ENCODE data around the gene MARS1. TPM values are rescaled to one million over a fixed set of nuclear protein-coding genes. Genes with fewer than 3 reads are reported as not detected.
A peak's percentile ranks its signal among the peaks of the same experiment; 100 is the strongest.

Gene MARS1
- total RNA-seq, 2 donors from 2014 or later, result 336 to 446 TPM

DNA sequence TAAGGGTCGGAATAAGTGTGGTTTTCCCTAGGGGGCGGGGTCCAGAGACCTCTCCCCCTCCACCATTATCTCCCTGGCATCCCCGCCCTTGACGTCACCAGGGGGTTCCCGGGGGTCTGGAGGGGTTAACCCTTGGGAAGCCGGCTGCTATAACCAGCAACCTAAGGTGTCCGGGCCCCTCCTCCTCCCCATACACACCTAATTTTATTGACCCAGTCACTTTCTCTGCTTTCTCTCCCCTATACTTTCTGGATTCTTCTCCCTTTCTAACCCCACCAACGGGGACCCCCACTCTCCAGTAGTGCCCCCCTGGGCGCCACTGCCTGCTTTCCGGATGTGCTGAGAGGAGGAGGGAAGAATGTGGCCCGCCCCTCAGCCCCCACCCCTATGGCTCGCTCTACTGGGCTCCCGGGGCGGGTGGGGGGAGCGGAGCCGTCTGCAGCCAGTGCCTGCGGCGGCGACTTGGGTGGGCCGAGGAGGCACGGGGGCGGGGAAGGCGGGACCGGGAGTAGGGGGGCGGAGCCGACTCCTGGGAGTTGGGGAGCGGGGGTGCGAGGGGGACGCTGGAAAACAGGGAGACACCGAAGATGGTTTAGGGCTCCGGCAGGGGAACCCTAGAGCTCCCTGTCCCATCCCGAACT, 26.5 kb upstream of the MARS1 start:
- Mint-ChIP-seq H3K36me3 (no peaks in the 10 kb centered on the region), H3K4me1 (ENCODE audit: low read depth in 2 of 2) (peaks cover 49 to 59% of the 10 kb centered on the region in 2 donors), H3K4me3 (peak overlapping the region; percentile 82), H3K9me3 (no peaks in the 10 kb centered on the region), H3K27ac (peak overlapping the region in 1 of 2 donors; percentile 69), H3K27me3 (peaks cover 0 to 4% of the 10 kb centered on the region in 2 donors)
- ATAC-seq (peak in 1 of 2 donors; percentile 7), DNase-seq (ENCODE audit: low spot score) (peak; percentile 59)

DNA sequence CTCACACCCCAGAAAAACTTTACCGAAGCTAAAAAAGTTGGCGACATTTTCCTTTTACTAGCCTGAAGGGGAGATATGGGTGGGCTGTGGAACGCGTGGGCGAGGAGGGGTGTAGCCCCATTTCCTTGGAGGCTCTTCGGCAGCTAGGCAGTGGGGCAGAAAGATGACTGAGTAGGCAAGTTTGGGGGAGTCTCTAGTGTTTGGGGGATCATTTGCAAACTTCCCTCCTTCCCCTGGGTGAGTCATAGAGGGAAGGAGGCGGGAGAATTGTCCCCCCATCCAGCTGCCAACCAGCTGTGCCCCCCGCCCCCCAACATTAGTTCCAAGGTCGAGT, 26.0 kb upstream of the MARS1 start:
- H3K4me3 Mint-ChIP-seq, result peak overlapping the region; percentile 82
- DNase-seq (ENCODE audit: low spot score), result no peak
- no peak for ATAC-seq
- peak overlapping the region in 1 of 2 donors; percentile 69 for H3K27ac Mint-ChIP-seq
- no peaks in the 10 kb centered on the region for H3K36me3 Mint-ChIP-seq
- H3K27me3 Mint-ChIP-seq, result peaks cover 0 to 4% of the 10 kb centered on the region in 2 donors
- H3K4me1 Mint-ChIP-seq (ENCODE audit: low read depth in 2 of 2), result peaks cover 49 to 59% of the 10 kb centered on the region in 2 donors
- H3K9me3 Mint-ChIP-seq, result no peaks in the 10 kb centered on the region

DNA sequence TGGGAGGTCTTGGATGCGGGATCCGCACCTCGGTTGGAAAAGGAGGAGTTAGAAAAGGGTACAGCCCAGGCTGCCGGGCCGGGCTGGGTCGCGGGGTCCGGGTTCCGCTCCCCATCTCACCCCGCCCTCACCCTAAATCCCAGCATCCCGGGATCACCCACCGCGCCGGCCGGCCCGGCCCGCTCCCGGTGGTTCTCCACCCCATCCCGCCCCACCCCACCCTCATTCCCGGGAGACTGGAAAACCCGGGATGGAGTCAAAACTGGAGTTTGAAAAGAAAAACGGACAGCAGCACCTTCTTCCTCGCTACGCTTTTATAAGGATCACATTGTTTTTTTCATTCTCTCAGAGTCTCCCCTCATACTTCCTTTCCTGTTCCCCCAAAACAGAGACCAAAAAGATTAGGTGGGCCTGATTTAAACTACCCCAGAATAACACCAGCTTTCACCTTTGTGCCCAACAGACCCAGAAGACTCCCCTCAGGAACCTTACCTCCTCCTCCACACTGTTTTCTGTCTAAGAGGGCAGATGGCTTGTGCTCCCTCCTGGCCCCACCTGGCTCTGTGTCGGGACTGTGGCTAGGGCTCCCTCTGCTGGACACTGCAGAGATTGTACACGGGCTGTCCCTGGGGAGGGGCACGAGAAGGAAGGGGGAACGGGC, 25.5 kb upstream of the MARS1 start:
- Mint-ChIP-seq H3K4me3 (peak overlapping the region; percentile 87), H3K36me3 (no peaks in the 10 kb centered on the region), H3K27me3 (peaks cover 0 to 4% of the 10 kb centered on the region in 2 donors), H3K9me3 (no peaks in the 10 kb centered on the region), H3K4me1 (ENCODE audit: low read depth in 2 of 2) (peaks cover 49 to 60% of the 10 kb centered on the region in 2 donors), H3K27ac (peak overlapping the region; percentile 55 to 69)
- peak; percentile 86 for DNase-seq (ENCODE audit: low spot score)
- ATAC-seq, result peak; percentile 80 to 82

DNA sequence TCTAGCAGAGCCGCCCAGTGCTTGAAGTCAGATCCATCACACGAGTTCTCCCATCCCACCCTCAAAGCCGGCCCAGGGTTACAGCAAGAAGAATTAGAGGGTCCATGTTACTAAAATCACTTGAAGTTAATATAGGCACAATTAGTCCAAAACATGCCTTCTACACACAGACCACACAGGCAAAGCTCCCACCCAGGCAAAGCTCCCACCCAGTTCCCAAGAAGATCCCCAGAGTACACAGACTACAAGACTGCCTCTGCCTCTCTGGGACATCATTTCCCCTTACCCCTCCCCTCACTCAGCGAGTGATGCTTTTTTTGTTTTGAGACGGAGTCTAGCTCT, 25.0 kb upstream of the MARS1 start:
- peaks cover 0 to 4% of the 10 kb centered on the region in 2 donors for H3K27me3 Mint-ChIP-seq
- ATAC-seq (no peak), DNase-seq (ENCODE audit: low spot score) (no peak)
- no peaks in the 10 kb centered on the region for H3K36me3 Mint-ChIP-seq
- no peaks in the 10 kb centered on the region for H3K9me3 Mint-ChIP-seq
- H3K4me1 Mint-ChIP-seq (ENCODE audit: low read depth in 2 of 2), result peaks cover 49 to 65% of the 10 kb centered on the region in 2 donors
- H3K27ac Mint-ChIP-seq, result peak overlapping the region; percentile 55 to 56
- peak overlapping the region; percentile 87 for H3K4me3 Mint-ChIP-seq

DNA sequence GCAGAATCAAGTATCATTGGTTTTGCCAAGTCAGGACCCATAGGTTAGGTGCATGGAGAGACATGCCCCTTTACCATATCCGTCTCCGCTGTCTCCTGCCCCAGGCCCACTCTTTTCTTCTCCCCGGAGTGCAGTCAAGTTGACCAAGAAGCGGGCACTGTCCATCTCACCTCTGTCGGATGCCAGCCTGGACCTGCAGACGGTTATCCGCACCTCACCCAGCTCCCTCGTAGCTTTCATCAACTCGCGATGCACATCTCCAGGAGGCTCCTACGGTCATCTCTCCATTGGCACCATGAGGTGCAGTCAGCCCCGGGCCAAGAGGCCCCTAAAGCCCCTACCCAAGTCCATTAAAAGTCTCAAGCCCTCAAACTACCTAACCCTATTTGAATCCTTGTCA, 23.3 kb upstream of the MARS1 start:
- Mint-ChIP-seq H3K27me3 (peaks cover 0 to 4% of the 10 kb centered on the region in 2 donors), H3K27ac (peak overlapping the region; percentile 9 to 72), H3K4me1 (ENCODE audit: low read depth in 2 of 2) (peaks cover 50 to 64% of the 10 kb centered on the region in 2 donors), H3K9me3 (no peaks in the 10 kb centered on the region), H3K4me3 (peak overlapping the region; percentile 41), H3K36me3 (no peaks in the 10 kb centered on the region)
- ATAC-seq, result no peak
- peak; percentile 47 for DNase-seq (ENCODE audit: low spot score)

DNA sequence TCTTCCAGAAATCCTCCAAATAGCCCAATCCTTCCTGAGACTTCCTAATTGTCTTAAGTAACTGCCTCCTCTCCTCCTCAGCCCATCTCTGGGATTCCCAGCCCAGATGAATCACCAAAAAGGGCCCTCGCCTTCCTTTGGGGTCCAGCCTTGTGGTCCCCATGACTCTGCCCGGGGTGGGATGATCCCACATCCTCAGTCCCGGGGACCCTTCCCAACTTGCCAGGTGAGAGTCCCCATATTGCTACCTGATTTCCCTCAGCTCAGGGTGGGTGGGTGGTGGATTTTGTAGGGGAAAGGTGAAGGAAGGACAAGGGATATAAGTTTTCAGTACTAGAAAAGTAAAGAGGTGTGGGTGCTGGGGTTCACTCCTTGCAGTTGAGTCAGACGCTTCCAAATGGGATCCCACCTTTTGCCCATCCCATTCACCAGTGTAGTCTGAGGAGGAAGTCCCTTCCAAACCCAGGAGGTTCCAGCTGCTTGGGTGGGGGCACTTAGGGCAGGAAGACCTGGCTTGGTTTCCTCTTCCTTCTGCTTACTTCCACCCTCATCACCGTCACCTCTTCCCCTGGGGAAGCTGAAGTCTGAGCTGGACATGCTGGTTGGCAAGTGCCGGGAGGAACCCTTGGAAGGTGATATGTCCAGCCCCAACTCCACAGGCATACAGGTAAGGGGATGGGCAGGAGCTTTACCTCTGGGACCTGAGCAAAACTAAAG, 22.7 kb upstream of the MARS1 start:
- H3K27ac Mint-ChIP-seq, result peak overlapping the region; percentile 9 to 72
- H3K27me3 Mint-ChIP-seq, result peaks cover 0 to 4% of the 10 kb centered on the region in 2 donors
- no peaks in the 10 kb centered on the region for H3K36me3 Mint-ChIP-seq
- H3K4me3 Mint-ChIP-seq, result peak overlapping the region; percentile 41
- ATAC-seq (no peak), DNase-seq (ENCODE audit: low spot score) (peak; percentile 49)
- no peaks in the 10 kb centered on the region for H3K9me3 Mint-ChIP-seq
- H3K4me1 Mint-ChIP-seq (ENCODE audit: low read depth in 2 of 2), result peaks cover 46 to 65% of the 10 kb centered on the region in 2 donors

DNA sequence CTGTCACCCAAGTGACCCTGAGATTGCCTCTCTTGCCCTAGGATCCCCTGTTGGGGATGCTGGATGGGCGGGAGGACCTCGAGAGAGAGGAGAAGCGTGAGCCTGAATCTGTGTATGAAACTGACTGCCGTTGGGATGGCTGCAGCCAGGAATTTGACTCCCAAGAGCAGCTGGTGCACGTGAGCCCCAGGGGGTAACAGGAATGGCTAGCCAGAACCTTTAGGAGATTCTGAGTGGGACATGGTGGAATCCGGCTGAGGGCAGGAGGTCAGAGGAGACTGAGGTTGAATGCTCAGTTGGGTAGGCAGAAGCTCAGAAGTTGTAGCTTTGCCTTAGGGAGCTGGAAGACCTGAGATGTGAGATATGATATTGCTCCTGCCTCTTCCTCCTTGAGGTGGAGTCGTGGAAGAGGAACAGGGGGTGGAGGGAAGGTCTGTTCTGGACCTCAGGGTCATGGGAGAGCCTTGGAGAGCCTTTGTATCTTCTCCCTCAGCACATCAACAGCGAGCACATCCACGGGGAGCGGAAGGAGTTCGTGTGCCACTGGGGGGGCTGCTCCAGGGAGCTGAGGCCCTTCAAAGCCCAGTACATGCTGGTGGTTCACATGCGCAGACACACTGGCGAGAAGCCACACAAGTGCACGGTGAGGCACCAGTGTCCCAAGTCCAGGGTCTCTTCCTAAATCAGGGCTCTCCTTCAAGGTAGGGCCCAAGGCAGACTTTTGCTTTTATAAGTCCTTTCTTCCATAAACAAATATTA, 21.9 kb upstream of the MARS1 start:
- no peak overlapping the region for H3K4me3 Mint-ChIP-seq
- no peaks in the 10 kb centered on the region for H3K9me3 Mint-ChIP-seq
- ATAC-seq (no peak), DNase-seq (ENCODE audit: low spot score) (peak; percentile 44)
- no peaks in the 10 kb centered on the region for H3K36me3 Mint-ChIP-seq
- H3K27ac Mint-ChIP-seq, result peak overlapping the region; percentile 9 to 20
- peaks cover 42 to 60% of the 10 kb centered on the region in 2 donors for H3K4me1 Mint-ChIP-seq (ENCODE audit: low read depth in 2 of 2)
- H3K27me3 Mint-ChIP-seq, result no peaks in the 10 kb centered on the region

DNA sequence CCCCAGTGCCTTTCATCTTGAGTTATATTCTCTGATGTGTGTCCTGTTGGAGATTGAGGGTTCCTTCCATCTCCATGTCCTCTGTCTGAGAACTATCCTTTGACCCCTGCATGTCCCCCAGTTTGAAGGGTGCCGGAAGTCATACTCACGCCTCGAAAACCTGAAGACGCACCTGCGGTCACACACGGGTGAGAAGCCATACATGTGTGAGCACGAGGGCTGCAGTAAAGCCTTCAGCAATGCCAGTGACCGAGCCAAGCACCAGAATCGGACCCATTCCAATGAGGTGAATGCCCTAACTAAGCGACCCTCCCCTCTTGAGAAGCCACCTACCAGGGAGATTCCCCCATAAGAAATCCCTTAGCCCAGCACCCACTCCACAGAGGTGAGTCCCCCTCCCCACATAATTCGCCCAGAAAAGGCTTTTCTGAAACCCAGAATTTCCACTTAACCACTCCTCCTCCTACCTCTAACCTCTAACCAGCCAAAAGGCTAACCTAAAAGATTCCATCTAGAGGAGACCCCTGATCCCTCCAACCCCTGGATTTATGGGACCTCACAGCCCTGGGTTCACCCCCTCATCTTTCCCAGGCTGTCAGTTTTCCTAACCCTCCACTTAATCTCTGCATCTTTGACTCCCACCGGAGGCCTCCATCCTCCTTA, 20.5 kb upstream of the MARS1 start:
- H3K4me3 Mint-ChIP-seq, result no peak overlapping the region
- ATAC-seq (no peak), DNase-seq (ENCODE audit: low spot score) (no peak)
- H3K36me3 Mint-ChIP-seq, result no peaks in the 10 kb centered on the region
- no peaks in the 10 kb centered on the region for H3K27me3 Mint-ChIP-seq
- H3K9me3 Mint-ChIP-seq, result no peaks in the 10 kb centered on the region
- peaks cover 47 to 63% of the 10 kb centered on the region in 2 donors for H3K4me1 Mint-ChIP-seq (ENCODE audit: low read depth in 2 of 2)
- H3K27ac Mint-ChIP-seq, result peak overlapping the region in 1 of 2 donors; percentile 21

DNA sequence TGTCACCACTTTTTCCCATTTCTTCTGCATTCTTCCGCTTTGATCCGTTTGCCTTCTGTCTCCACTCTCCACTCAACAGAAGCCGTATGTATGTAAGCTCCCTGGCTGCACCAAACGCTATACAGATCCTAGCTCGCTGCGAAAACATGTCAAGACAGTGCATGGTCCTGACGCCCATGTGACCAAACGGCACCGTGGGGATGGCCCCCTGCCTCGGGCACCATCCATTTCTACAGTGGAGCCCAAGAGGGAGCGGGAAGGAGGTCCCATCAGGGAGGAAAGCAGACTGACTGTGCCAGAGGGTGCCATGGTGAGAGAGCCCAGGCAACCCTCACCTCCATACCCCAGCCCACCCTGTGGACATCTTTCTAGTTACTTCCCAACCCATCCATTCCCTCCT, 20.0 kb upstream of the MARS1 start:
- no peaks in the 10 kb centered on the region for H3K36me3 Mint-ChIP-seq
- no peak for ATAC-seq

DNA sequence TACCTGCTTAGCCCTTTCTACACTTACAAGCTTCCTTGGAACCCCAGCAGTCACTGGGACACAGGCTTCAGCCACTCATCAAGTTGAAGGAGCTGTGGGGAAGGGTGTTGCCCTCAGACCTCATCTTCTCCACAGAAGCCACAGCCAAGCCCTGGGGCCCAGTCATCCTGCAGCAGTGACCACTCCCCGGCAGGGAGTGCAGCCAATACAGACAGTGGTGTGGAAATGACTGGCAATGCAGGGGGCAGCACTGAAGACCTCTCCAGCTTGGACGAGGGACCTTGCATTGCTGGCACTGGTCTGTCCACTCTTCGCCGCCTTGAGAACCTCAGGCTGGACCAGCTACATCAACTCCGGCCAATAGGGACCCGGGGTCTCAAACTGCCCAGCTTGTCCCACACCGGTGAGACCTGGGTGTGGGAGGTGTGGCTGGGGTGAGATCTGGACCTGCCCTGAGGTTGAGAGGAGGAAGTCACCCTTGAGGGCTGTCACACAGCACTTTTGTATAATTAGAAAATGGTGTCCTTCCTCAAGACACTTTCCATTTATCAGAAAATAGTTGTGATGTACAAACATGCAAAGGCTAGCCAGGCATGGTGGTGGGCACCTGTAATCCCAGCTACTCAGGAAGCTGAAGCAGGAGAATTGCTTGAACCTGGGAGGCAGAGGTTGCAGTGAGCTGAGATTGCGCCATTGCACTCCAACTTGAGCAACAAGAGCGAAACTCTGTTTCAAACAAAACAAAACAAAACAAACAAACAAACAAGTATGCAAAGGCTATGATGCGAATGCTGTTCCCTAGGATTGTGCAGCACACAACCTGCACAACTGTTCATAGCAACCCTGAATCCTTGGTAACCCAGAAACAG, 18.3 kb upstream of the MARS1 start:
- H3K36me3 Mint-ChIP-seq, result peaks cover 11% of the 10 kb centered on the region
- peak; percentile 48 to 68 for ATAC-seq
- H3K4me1 Mint-ChIP-seq (ENCODE audit: low read depth in 2 of 2), result peaks cover 45 to 59% of the 10 kb centered on the region in 2 donors
- H3K27me3 Mint-ChIP-seq, result no peaks in the 10 kb centered on the region
- no peaks in the 10 kb centered on the region for H3K9me3 Mint-ChIP-seq
- peak overlapping the region in 1 of 2 donors; percentile 21 for H3K27ac Mint-ChIP-seq
- H3K4me3 Mint-ChIP-seq, result no peak overlapping the region
- peak; percentile 54 for DNase-seq (ENCODE audit: low spot score)

More for the DNA sequence above, 20.0 kb upstream of the MARS1 start:
- DNase-seq (ENCODE audit: low spot score), result no peak
- peaks cover 46 to 62% of the 10 kb centered on the region in 2 donors for H3K4me1 Mint-ChIP-seq (ENCODE audit: low read depth in 2 of 2)
- no peaks in the 10 kb centered on the region for H3K27me3 Mint-ChIP-seq
- no peaks in the 10 kb centered on the region for H3K9me3 Mint-ChIP-seq
- H3K27ac Mint-ChIP-seq, result peak overlapping the region in 1 of 2 donors; percentile 21
- no peak overlapping the region for H3K4me3 Mint-ChIP-seq

DNA sequence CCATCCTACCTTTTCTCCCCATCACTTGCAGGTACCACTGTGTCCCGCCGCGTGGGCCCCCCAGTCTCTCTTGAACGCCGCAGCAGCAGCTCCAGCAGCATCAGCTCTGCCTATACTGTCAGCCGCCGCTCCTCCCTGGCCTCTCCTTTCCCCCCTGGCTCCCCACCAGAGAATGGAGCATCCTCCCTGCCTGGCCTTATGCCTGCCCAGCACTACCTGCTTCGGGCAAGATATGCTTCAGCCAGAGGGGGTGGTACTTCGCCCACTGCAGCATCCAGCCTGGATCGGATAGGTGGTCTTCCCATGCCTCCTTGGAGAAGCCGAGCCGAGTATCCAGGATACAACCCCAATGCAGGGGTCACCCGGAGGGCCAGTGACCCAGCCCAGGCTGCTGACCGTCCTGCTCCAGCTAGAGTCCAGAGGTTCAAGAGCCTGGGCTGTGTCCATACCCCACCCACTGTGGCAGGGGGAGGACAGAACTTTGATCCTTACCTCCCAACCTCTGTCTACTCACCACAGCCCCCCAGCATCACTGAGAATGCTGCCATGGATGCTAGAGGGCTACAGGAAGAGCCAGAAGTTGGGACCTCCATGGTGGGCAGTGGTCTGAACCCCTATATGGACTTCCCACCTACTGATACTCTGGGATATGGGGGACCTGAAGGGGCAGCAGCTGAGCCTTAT, 17.4 kb upstream of the MARS1 start:
- Mint-ChIP-seq H3K9me3 (no peaks in the 10 kb centered on the region), H3K27me3 (no peaks in the 10 kb centered on the region), H3K4me3 (no peak overlapping the region), H3K4me1 (ENCODE audit: low read depth in 2 of 2) (peaks cover 45 to 57% of the 10 kb centered on the region in 2 donors), H3K36me3 (peaks cover 15% of the 10 kb centered on the region), H3K27ac (peak overlapping the region in 1 of 2 donors; percentile 57)
- DNase-seq (ENCODE audit: low spot score), result peak; percentile 28
- no peak for ATAC-seq

All from natural killer cell treated with Interleukin-12 subunit alpha and Interleukin-12 subunit beta and Interleukin-15 and Interleukin-18, amount 100 ng/mL, for 72 hours (primary cell).